HEK293 (cell line): ENCODE results near the gene PLCD3.

Experiments
- CTCF ChIA-PET: fragments of 350-600 bp; formaldehyde crosslinking; extraction: SDS; loops from one replicate; lab custom pipeline; 2021; ENCODE audit warnings: antibody characterized with exemption; lab: Yijun Ruan, JAX
- POLR2A ChIA-PET: fragments of 300-600 bp; formaldehyde crosslinking; extraction: SDS; loops from one replicate; lab custom pipeline; 2020; ENCODE audit warnings: antibody characterized with exemption, inconsistent platforms; lab: Yijun Ruan, JAX
- H3K27ac ChIP-seq: fragments of 200-500 bp; sonication (Bioruptor generic); 2 replicates; pipeline ENCODE4 v1.5.1; 2014; ENCODE audit warnings: low read depth, low read length, control low read depth, inconsistent platforms; ENCODE audit errors: extremely low read depth
- H3K36me3 ChIP-seq, 2 experiments: fragments of 200-500 bp in 1 of 2; sonication (Bioruptor generic) in 1 of 2; 1 replicate in 1 of 2; 2 replicates in 1 of 2; pipeline ENCODE4 v1.5.1; 2014 to 2017; ENCODE audit warnings: inconsistent platforms in 2 of 2, low read length in 2 of 2; ENCODE audit not compliant: control insufficient read depth in 2 of 2, insufficient read depth in 1 of 2
- H3K4me1 ChIP-seq: fragments of 200-500 bp; sonication (Bioruptor generic); 2 replicates; pipeline ENCODE4 v1.5.1; 2014; ENCODE audit warnings: mild to moderate bottlenecking, low read length, inconsistent platforms; ENCODE audit not compliant: control insufficient read depth, insufficient read depth
- H3K4me3 ChIP-seq: 2 replicates; pipeline ENCODE4 v1.5.1; 2011; ENCODE audit warnings: low read depth, mild to moderate bottlenecking, control low read depth, low read length, moderate library complexity
- H3K9me3 ChIP-seq: fragments of 200-500 bp; sonication (Bioruptor generic); 2 replicates; pipeline ENCODE4 v1.5.1; 2014; ENCODE audit warnings: low read depth, low read length, inconsistent platforms; ENCODE audit not compliant: control insufficient read depth, insufficient read depth
- IKZF3 ChIP-seq: fragments of 450-650 bp; IDR thresholded peaks from 2 replicates; pipeline ENCODE4 v1.5.0; 2018; ENCODE audit warnings: missing biosample characterization, mild to moderate bottlenecking, missing genetic modification characterization, moderate library complexity
- KLF16 ChIP-seq: fragments of 450-650 bp; formaldehyde crosslinking; IDR thresholded peaks from 2 replicates; pipeline ENCODE4 v1.5.1; 2017; ENCODE audit warnings: missing biosample characterization, missing genetic modification characterization
- MEIS1 ChIP-seq: sonication (generic); formaldehyde crosslinking; IDR thresholded peaks from 2 replicates; pipeline ENCODE4 v1.8.1; 2022; ENCODE audit warnings: missing genetic modification reagents, mild to moderate bottlenecking, borderline replicate concordance
- PATZ1 ChIP-seq: fragments of 450-650 bp; formaldehyde crosslinking; IDR thresholded peaks from 2 replicates; pipeline ENCODE4 v1.5.1; 2016; ENCODE audit warnings: missing biosample characterization, missing genetic modification characterization
- SP2 ChIP-seq: fragments of 450-650 bp; formaldehyde crosslinking; IDR thresholded peaks from 2 replicates; pipeline ENCODE4 v1.5.1; 2016; ENCODE audit warnings: missing biosample characterization, missing genetic modification characterization
- YY1 ChIP-seq: fragments of 450-650 bp; formaldehyde crosslinking; IDR thresholded peaks from 2 replicates; pipeline ENCODE4 v1.5.1; 2018; ENCODE audit warnings: missing biosample characterization, missing genetic modification characterization
- ZBTB48 ChIP-seq: fragments of 450-650 bp; formaldehyde crosslinking; IDR thresholded peaks from 2 replicates; pipeline ENCODE4 v1.5.1; 2016; ENCODE audit warnings: missing biosample characterization, missing genetic modification characterization
- ZBTB49 ChIP-seq: fragments of 450-650 bp; formaldehyde crosslinking; IDR thresholded peaks from 2 replicates; pipeline ENCODE4 v1.5.1; 2016; ENCODE audit warnings: missing biosample characterization, missing genetic modification characterization, low read depth
- ZFP37 ChIP-seq: fragments of 450-650 bp; formaldehyde crosslinking; IDR thresholded peaks from 2 replicates; pipeline ENCODE4 v1.5.1; 2016; ENCODE audit warnings: missing biosample characterization, missing genetic modification characterization
- ZNF155 ChIP-seq: fragments of 450-650 bp; formaldehyde crosslinking; IDR thresholded peaks from 2 replicates; pipeline ENCODE4 v1.5.1; 2016; ENCODE audit warnings: missing biosample characterization, missing genetic modification characterization
- ZNF16 ChIP-seq: fragments of 450-650 bp; formaldehyde crosslinking; IDR thresholded peaks from 2 replicates; pipeline ENCODE4 v1.5.1; 2016; ENCODE audit warnings: low read depth, missing biosample characterization, missing genetic modification characterization
- ZNF169 ChIP-seq: fragments of 450-650 bp; formaldehyde crosslinking; IDR thresholded peaks from 2 replicates; pipeline ENCODE4 v1.5.1; 2016; ENCODE audit warnings: missing biosample characterization, missing genetic modification characterization
- ZNF211 ChIP-seq: fragments of 450-650 bp; formaldehyde crosslinking; IDR thresholded peaks from 2 replicates; pipeline ENCODE4 v1.5.1; 2016; ENCODE audit warnings: low read depth, missing biosample characterization, missing genetic modification characterization
- ZNF23 ChIP-seq: fragments of 450-650 bp; formaldehyde crosslinking; IDR thresholded peaks from 2 replicates; pipeline ENCODE4 v1.5.1; 2016; ENCODE audit warnings: missing biosample characterization, missing genetic modification characterization, borderline replicate concordance
- ZNF324 ChIP-seq: fragments of 450-650 bp; formaldehyde crosslinking; IDR thresholded peaks from 2 replicates; pipeline ENCODE4 v1.5.1; 2016; ENCODE audit warnings: missing biosample characterization, missing genetic modification characterization
- ZNF488 ChIP-seq: fragments of 450-650 bp; formaldehyde crosslinking; IDR thresholded peaks from 2 replicates; pipeline ENCODE4 v1.5.1; 2016; ENCODE audit warnings: missing biosample characterization, missing genetic modification characterization
- ZNF514 ChIP-seq: fragments of 450-650 bp; formaldehyde crosslinking; IDR thresholded peaks from 2 replicates; pipeline ENCODE4 v1.5.1; 2016; ENCODE audit warnings: missing biosample characterization, missing genetic modification characterization
- ZNF530 ChIP-seq: fragments of 450-650 bp; formaldehyde crosslinking; IDR thresholded peaks from 2 replicates; pipeline ENCODE4 v1.5.1; 2016; ENCODE audit warnings: low read depth, missing biosample characterization, missing genetic modification characterization
- ZNF639 ChIP-seq: fragments of 450-650 bp; formaldehyde crosslinking; IDR thresholded peaks from 2 replicates; pipeline ENCODE4 v1.5.1; 2016; ENCODE audit warnings: missing biosample characterization, missing genetic modification characterization
- TF ChIP-seq, protein P1 (sequence below): fragments of 450-650 bp; formaldehyde crosslinking; IDR thresholded peaks from 2 replicates; pipeline ENCODE4 v1.5.1; 2016; ENCODE audit warnings: missing biosample characterization, missing genetic modification characterization
- TF ChIP-seq, protein P2 (sequence below): sonication (generic); formaldehyde crosslinking; IDR thresholded peaks from 2 replicates; pipeline ENCODE4 v1.8.1; 2022; ENCODE audit warnings: mild to moderate bottlenecking, moderate library complexity, missing genetic modification reagents
- TF ChIP-seq, protein P3 (sequence below): fragments of 450-650 bp; formaldehyde crosslinking; IDR thresholded peaks from 2 replicates; pipeline ENCODE4 v1.5.1; 2016; ENCODE audit warnings: missing biosample characterization, missing genetic modification characterization

The PLCD3 gene

DNA sequence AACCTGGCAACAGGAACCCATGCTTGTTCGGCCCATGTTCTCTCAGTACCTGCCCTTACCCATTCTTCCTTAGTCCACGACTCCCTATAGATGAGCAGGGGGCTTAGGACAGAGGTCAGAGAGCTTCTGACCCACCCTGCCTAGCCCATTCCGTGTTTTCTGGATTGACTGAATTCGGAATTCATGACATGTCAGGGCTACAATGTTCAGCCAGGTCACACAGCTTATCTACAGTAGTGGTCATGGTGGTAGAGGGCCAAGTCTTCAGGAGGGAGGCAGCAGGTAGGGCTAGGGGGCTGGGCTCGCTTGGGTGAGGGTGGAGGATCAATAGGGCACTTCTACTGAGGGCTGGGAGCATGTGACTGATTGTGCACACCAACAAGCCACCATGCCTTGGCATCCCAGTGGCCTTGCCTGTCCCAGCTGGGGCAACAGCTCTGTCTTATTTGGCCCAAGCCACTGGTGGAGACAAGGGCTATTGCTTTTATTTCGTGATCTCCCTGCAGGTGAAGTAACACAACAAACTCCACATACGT lies 32.5 kb upstream of the PLCD3 start (continued):
- TF ChIP-seq ZNF530 (tag by site-specific recombination) (no peak), ZFP37 (no peak)
- TF ChIP-seq, protein P1, sequence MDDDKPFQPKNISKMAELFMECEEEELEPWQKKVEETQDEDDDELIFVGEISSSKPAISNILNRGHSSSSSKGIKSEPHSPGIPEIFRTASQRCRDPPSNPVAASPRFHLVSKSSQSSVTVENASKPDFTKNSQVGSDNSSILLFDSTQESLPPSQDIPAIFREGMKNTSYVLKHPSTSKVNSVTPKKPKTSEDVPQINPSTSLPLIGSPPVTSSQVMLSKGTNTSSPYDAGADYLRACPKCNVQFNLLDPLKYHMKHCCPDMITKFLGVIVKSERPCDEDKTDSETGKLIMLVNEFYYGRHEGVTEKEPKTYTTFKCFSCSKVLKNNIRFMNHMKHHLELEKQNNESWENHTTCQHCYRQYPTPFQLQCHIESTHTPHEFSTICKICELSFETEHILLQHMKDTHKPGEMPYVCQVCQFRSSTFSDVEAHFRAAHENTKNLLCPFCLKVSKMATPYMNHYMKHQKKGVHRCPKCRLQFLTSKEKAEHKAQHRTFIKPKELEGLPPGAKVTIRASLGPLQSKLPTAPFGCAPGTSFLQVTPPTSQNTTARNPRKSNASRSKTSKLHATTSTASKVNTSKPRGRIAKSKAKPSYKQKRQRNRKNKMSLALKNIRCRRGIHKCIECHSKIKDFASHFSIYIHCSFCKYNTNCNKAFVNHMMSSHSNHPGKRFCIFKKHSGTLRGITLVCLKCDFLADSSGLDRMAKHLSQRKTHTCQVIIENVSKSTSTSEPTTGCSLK, result no peak

GRCh38 chr17:45162025-45162687 lies 29.8 kb upstream of the PLCD3 start:
- CTCF ChIA-PET, result interaction anchor here (0.7 to 8.9 kb wide), 9 partner anchors 9 to 115 kb away, joined by 3 to 113 read pairs (median 5); partner anchors contain the start of genes ACBD4 and HEXIM1
- H3K27ac ChIP-seq, result peak overlapping the region; percentile 3; the same call in 1 of the 2 replicates
- H3K4me1 ChIP-seq, result peaks cover 15% of the 10 kb centered on the region
- POLR2A ChIA-PET, result interaction anchor here (0.6 to 9.4 kb wide), 21 partner anchors 10 to 263 kb away, joined by 3 to 700 read pairs (median 4); partner anchors contain the start of genes ACBD4, C1QL1, EFTUD2 and HEXIM1
- no peaks in the 10 kb centered on the region for H3K9me3 ChIP-seq
- peak overlapping the region; percentile 35 for H3K4me3 ChIP-seq
- H3K36me3 ChIP-seq, result peaks cover 5 to 9% of the 10 kb centered on the region in 2 experiments; a peak in 2 of 3 replicates
- TF ChIP-seq ZNF211 (tag by site-specific recombination) (no peak), ZNF639 (tag by site-specific recombination) (no peak), ZNF23 (no peak), ZNF16 (tag by site-specific recombination) (no peak), YY1 (tag by site-specific recombination) (0 out of 2 replicates have a peak, but pooled peaks have one; percentile 34), ZNF514 (tag by site-specific recombination) (no peak), ZBTB49 (tag by site-specific recombination) (no peak), SP2 (tag by site-specific recombination) (no peak), IKZF3 (peak; percentile 69), MEIS1 (no peak), ZNF155 (no peak), ZNF488 (tag by site-specific recombination) (no peak), ZNF169 (tag by site-specific recombination) (no peak), KLF16 (no peak), ZNF324 (tag by site-specific recombination) (no peak), ZFP37 (no peak), PATZ1 (tag by site-specific recombination) (no peak), ZBTB48 (tag by site-specific recombination) (peak; percentile 44; the same call in 1 of the 2 replicates)
- TF ChIP-seq, protein P2, sequence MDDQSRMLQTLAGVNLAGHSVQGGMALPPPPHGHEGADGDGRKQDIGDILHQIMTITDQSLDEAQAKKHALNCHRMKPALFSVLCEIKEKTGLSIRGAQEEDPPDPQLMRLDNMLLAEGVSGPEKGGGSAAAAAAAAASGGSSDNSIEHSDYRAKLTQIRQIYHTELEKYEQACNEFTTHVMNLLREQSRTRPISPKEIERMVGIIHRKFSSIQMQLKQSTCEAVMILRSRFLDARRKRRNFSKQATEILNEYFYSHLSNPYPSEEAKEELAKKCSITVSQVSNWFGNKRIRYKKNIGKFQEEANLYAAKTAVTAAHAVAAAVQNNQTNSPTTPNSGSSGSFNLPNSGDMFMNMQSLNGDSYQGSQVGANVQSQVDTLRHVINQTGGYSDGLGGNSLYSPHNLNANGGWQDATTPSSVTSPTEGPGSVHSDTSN (CRISPR knock-in tag), result no peak
- TF ChIP-seq, protein P3, sequence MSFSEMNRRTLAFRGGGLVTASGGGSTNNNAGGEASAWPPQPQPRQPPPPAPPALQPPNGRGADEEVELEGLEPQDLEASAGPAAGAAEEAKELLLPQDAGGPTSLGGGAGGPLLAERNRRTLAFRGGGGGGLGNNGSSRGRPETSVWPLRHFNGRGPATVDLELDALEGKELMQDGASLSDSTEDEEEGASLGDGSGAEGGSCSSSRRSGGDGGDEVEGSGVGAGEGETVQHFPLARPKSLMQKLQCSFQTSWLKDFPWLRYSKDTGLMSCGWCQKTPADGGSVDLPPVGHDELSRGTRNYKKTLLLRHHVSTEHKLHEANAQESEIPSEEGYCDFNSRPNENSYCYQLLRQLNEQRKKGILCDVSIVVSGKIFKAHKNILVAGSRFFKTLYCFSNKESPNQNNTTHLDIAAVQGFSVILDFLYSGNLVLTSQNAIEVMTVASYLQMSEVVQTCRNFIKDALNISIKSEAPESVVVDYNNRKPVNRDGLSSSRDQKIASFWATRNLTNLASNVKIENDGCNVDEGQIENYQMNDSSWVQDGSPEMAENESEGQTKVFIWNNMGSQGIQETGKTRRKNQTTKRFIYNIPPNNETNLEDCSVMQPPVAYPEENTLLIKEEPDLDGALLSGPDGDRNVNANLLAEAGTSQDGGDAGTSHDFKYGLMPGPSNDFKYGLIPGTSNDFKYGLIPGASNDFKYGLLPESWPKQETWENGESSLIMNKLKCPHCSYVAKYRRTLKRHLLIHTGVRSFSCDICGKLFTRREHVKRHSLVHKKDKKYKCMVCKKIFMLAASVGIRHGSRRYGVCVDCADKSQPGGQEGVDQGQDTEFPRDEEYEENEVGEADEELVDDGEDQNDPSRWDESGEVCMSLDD, result 0 out of 2 replicates have a peak, but pooled peaks have one; percentile 29
